Bronchial epithelial cell (primary cell): ENCODE measurements around the gene TRHDE. TPM values are rescaled to one million over a fixed set of nuclear protein-coding genes. Genes with fewer than 3 reads are reported as not detected.

Source experiments
- DNase-seq: peaks from one replicate; pipeline ENCODE4 v3.0.0-alpha.2; 2010; ENCODE audit warnings: low read depth
- FAIRE-seq: peaks from 2 replicates; lab custom pipeline; 2011; peaks lifted over from hg19 to GRCh38; lab: Jason Lieb, UNC
- H3K27me3 ChIP-seq: 2 replicates; pipeline ENCODE4 v1.5.1; 2011; ENCODE audit warnings: low read length; ENCODE audit not compliant: control insufficient read depth, insufficient read depth
- H3K36me3 ChIP-seq: 2 replicates; pipeline ENCODE4 v1.5.1; 2011; ENCODE audit warnings: low read length; ENCODE audit not compliant: control insufficient read depth, insufficient read depth
- H3K4me3 ChIP-seq: 2 replicates; pipeline ENCODE4 v1.5.1; 2011; ENCODE audit warnings: mild to moderate bottlenecking, low read depth, low read length, control low read depth
- total RNA-seq: library from RNA; depleted of rRNA; stranded (reverse); fragments of >200 nt; gene quantifications from 2 replicates; pipeline ENCODE4 v1.2.1, GENCODE V29; 2014
- TF ChIP-seq, protein P1 (sequence below): IDR thresholded peaks from 2 replicates; pipeline ENCODE4 v1.5.1; 2011; ENCODE audit warnings: mild to moderate bottlenecking, moderate library complexity, low read length, control low read depth, inconsistent platforms; ENCODE audit not compliant: insufficient read depth, severe bottlenecking

TRHDE gene
- total RNA-seq, 1 donor from 2014 or later, result 0.26 TPM

DNA sequence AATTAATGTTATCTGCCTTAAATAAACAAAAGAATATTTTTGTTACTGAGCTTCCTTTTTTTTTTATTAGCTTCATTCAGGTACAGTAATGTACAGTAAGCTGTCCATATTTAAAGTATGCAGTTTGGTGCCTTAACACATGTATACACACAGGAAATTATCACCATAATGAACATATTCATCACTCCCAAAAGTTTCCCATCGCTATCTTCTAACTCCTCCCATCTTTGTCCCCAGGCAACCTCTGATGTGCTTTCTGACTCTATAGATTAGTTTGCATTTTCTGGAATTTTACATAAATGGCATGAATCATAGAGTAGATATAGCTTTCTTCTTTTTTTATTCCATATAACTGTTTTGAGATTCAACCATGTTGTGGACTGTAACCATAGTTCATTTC lies 193.0 kb downstream of the TRHDE start:
- TF ChIP-seq, protein P1, sequence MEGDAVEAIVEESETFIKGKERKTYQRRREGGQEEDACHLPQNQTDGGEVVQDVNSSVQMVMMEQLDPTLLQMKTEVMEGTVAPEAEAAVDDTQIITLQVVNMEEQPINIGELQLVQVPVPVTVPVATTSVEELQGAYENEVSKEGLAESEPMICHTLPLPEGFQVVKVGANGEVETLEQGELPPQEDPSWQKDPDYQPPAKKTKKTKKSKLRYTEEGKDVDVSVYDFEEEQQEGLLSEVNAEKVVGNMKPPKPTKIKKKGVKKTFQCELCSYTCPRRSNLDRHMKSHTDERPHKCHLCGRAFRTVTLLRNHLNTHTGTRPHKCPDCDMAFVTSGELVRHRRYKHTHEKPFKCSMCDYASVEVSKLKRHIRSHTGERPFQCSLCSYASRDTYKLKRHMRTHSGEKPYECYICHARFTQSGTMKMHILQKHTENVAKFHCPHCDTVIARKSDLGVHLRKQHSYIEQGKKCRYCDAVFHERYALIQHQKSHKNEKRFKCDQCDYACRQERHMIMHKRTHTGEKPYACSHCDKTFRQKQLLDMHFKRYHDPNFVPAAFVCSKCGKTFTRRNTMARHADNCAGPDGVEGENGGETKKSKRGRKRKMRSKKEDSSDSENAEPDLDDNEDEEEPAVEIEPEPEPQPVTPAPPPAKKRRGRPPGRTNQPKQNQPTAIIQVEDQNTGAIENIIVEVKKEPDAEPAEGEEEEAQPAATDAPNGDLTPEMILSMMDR, result no peak
- no peak for FAIRE-seq
- H3K36me3 ChIP-seq, result no peaks in the 10 kb centered on the region
- no peak overlapping the region for H3K4me3 ChIP-seq
- no peaks in the 10 kb centered on the region for H3K27me3 ChIP-seq
- DNase-seq, result no peak

DNA sequence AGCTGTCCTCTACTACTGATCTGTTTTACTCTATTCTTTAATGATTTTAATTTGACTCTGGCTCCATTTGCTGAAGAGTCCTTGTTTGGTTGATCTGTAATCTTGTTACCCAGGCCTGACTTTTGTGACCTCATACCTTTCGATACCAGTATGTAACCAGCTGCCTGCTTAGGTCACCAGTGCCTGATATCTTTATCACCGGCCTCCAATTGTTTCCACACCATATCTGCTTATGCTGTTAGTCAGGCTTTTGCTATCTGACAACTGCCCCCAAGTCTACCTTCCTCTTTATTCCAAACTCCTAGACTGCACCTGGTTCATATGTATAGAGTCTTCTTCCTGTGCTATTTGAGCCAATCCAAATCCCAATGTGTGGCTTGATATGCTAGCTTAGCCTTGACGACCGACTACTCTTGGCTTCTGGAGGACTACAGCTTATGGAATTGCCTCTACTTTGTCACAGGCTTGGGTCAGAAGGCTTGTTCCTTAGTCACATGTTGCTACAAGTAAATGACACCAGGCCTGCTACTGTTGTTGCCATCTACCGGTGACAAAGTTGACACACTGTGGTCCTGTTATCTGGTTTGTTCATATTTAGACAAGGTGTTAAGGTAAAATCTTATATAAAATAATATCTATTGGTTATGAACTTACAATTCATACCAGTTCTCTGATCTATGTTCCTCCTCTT lies 193.9 kb downstream of the TRHDE start:
- Histone ChIP-seq H3K4me3 (no peak overlapping the region), H3K27me3 (no peaks in the 10 kb centered on the region), H3K36me3 (no peaks in the 10 kb centered on the region)
- DNase-seq (no peak), FAIRE-seq (no peak)
- TF ChIP-seq, protein P1, result no peak

DNA sequence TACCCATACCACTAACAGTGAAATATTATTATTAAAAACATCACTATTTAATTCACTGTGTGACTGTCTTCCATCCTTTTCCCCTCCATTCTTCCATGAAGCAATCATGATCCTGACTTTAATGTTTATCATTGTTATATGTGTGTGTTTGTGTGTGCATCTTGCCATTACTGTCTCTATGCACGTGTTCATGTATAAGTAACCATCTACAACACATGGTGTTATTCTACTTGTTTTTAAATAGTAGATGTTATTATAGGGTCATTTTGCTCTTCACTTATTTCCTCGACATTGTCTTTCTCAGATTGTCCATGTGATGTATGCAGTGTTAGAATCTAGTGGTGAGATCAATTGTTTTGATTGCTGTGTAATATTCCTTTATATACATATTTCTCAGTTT lies 195.8 kb downstream of the TRHDE start:
- FAIRE-seq, result no peak
- TF ChIP-seq, protein P1, result no peak
- no peak overlapping the region for H3K4me3 ChIP-seq
- H3K27me3 ChIP-seq, result no peaks in the 10 kb centered on the region
- H3K36me3 ChIP-seq, result no peaks in the 10 kb centered on the region
- DNase-seq, result no peak

DNA sequence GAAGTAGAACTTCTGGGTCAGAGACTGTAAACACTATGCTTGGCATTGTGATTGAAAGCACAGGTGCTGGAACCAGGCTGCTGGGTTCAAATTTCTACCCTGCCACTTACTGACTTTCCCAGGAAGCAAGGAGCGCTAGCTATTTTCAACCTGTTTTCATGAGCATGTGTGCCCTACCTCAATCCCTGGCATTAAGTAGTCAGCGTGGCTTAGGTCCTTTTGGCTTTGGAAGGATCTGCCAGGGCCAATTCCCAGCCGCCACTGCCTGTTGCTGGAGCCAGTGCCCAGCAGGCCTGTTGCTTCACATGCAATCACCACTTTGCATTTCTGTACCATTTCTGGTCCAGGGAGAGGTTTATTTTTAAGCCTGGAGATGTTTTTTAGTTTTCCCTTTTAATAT lies 196.3 kb downstream of the TRHDE start:
- Histone ChIP-seq H3K36me3 (no peaks in the 10 kb centered on the region), H3K27me3 (no peaks in the 10 kb centered on the region), H3K4me3 (no peak overlapping the region)
- TF ChIP-seq, protein P1, result no peak
- DNase-seq (no peak), FAIRE-seq (no peak)

DNA sequence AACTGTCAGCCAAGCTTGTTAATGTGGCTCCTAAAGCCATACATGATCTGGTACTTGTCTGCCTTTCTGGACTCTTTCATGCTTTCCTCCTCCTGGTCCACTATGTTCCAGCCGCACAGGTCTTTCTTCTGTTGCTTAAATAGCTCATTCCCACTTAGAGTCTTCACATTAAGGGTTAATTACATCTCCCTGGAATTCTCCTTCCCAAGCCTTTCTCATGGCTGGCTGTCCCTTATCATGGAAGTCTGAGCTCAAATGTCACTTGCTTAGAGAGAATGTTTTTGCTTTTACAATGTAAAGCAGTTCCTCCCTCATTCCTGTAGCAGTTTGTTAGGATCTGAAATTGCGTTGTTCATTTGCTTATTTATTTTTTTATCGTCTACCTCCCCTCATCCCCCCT lies 199.6 kb downstream of the TRHDE start:
- Histone ChIP-seq H3K27me3 (no peaks in the 10 kb centered on the region), H3K4me3 (no peak overlapping the region), H3K36me3 (no peaks in the 10 kb centered on the region)
- FAIRE-seq, result no peak
- no peak for DNase-seq
- TF ChIP-seq, protein P1, result no peak

DNA sequence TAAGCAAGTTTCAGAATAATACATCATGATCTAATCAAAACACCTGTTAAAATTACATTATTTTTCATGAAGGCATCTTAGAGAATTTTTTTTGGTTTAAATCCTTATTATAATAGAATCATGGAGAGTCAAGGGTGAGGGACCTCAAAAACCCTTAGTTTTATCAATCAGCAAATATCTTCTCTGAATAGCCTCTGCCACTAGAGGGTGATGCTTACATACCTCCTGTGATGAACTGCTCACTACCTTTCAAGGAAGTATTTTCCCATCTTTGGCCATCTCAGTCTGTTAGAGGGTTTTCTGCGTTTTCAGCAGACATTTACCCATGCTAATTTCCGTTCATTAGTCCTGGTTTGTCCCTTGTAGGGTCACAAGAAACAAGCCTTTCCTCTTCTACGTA lies 200.2 kb downstream of the TRHDE start:
- no peaks in the 10 kb centered on the region for H3K27me3 ChIP-seq
- H3K4me3 ChIP-seq, result no peak overlapping the region
- FAIRE-seq, result no peak
- no peak for DNase-seq
- no peaks in the 10 kb centered on the region for H3K36me3 ChIP-seq
- TF ChIP-seq, protein P1, result no peak
